Amniotic stem cell (primary cell): Measurements from ENCODE around the gene GDF9.

Experiments used
- DNase-seq: peaks from one replicate; lab custom pipeline; 2025; lab: John Stamatoyannopoulos, UW

GDF9 gene

GRCh38 chr5:132836852-132837251 lies 29.4 kb downstream of the GDF9 start:
- DNase-seq: no peak

- DNase-seq: no peak
Observed at GRCh38 chr5:132834057-132834456, 32.2 kb downstream of the GDF9 start.

- DNase-seq: no peak
Observed at GRCh38 chr5:132832612-132833011, 33.7 kb downstream of the GDF9 start.

- no peak for DNase-seq
Observed at GRCh38 chr5:132831095-132831860, 35.0 kb downstream of the GDF9 start.

GRCh38 chr5:132830436-132831094 lies 35.7 kb downstream of the GDF9 start, which contains the start of gene SHROOM1:
SHROOM1 (minus strand) TSS chr5:132830647; CDS start chr5:132826140, 4,507 bp downstream.
- DNase-seq: no peak

- DNase-seq: peak; percentile 44
Observed at GRCh38 chr5:132829742-132830435, 36.4 kb downstream of the GDF9 start.

- DNase-seq: no peak
Observed at GRCh38 chr5:132828846-132829494, 37.3 kb downstream of the GDF9 start.

GRCh38 chr5:132827943-132828673 lies 38.2 kb downstream of the GDF9 start:
- no peak for DNase-seq

GRCh38 chr5:132826424-132827082 lies 39.7 kb downstream of the GDF9 start:
- no peak for DNase-seq

- DNase-seq: no peak
Observed at GRCh38 chr5:132825834-132826391, 40.4 kb downstream of the GDF9 start.

- DNase-seq: no peak
Observed at GRCh38 chr5:132825033-132825833, 41.0 kb downstream of the GDF9 start.

GRCh38 chr5:132824426-132824825 lies 41.8 kb downstream of the GDF9 start:
- no peak for DNase-seq

GRCh38 chr5:132823481-132824050 lies 42.7 kb downstream of the GDF9 start:
- no peak for DNase-seq

- no peak for DNase-seq
Observed at GRCh38 chr5:132822650-132823480, 43.4 kb downstream of the GDF9 start.

- DNase-seq: no peak
Observed at GRCh38 chr5:132821791-132822190, 44.5 kb downstream of the GDF9 start.

GRCh38 chr5:132821350-132821749 lies 44.9 kb downstream of the GDF9 start:
- DNase-seq: no peak

GRCh38 chr5:132820162-132820754 lies 46.0 kb downstream of the GDF9 start:
- DNase-seq: peak; percentile 89

GRCh38 chr5:132819468-132819867 lies 46.8 kb downstream of the GDF9 start:
- DNase-seq: no peak
